Transverse colon (tissue), 4 donors: ENCODE measurements around the gene MBD3L4. TPM values are rescaled to one million over a fixed set of nuclear protein-coding genes. Genes with fewer than 3 reads are reported as not detected.
A peak's percentile ranks its signal among the peaks of the same experiment; 100 is the strongest.

Experiments used
- DNase-seq: peaks from one replicate; pipeline ENCODE4 v3.0.0-alpha.2; 2019
- H3K27ac ChIP-seq, 4 donors: fragments of 200-600 bp; sonication (generic); 2 replicates each; pipeline ENCODE4 v1.5.1; 2016 to 2018; ENCODE audit warnings: inconsistent platforms in 4 of 4
- H3K27me3 ChIP-seq: fragments of 200-600 bp; sonication (generic); 2 replicates; pipeline ENCODE4 v1.5.1; 2017; ENCODE audit warnings: inconsistent platforms
- H3K36me3 ChIP-seq, 4 donors: fragments of 200-600 bp; sonication (generic); 2 replicates each; pipeline ENCODE4 v1.5.1; 2017 to 2019; ENCODE audit warnings: inconsistent platforms in 4 of 4
- H3K4me1 ChIP-seq, 4 donors: fragments of 200-600 bp; sonication (generic); 2 replicates each; pipeline ENCODE4 v1.5.1; 2017 to 2020; ENCODE audit warnings: inconsistent platforms in 4 of 4
- H3K4me3 ChIP-seq, 4 donors: fragments of 200-600 bp; sonication (generic); 1 replicate in 1 of 4; 2 replicates in 3 of 4; pipeline versions ENCODE4 v1.5.1 to v1.6.1; 2017 to 2019; ENCODE audit warnings: inconsistent platforms in 4 of 4
- H3K9me3 ChIP-seq, 2 donors: fragments of 200-600 bp; sonication (generic); 2 replicates each; pipeline ENCODE4 v1.5.1; 2017 to 2019; ENCODE audit warnings: inconsistent platforms in 2 of 2
- CTCF ChIP-seq, 5 experiments: fragments of 200-600 bp in 3 of 5; fragments of 450-650 bp in 2 of 5; sonication (generic) in 3 of 5; IDR thresholded peaks; 1 replicate in 2 of 5; 2 replicates in 3 of 5; pipeline ENCODE4 v1.5.1; 2016 to 2017; ENCODE audit warnings: antibody characterized with exemption in 5 of 5, inconsistent platforms in 3 of 5, mild to moderate bottlenecking in 2 of 5, moderate library complexity in 1 of 5
- EP300 ChIP-seq: sonication (generic); formaldehyde crosslinking; IDR thresholded peaks from one replicate; pipeline ENCODE4 v1.6.1; 2017; ENCODE audit warnings: antibody characterized with exemption, low read depth
- POLR2A ChIP-seq: fragments of 450-650 bp; IDR thresholded peaks from one replicate; pipeline ENCODE4 v1.6.1; 2016; ENCODE audit warnings: antibody characterized with exemption, mild to moderate bottlenecking, moderate library complexity
- POLR2AphosphoS5 ChIP-seq, 3 donors: sonication (generic); formaldehyde crosslinking; IDR thresholded peaks; one replicate each; pipeline ENCODE4 v1.6.1; 2016; ENCODE audit warnings: antibody characterized with exemption in 3 of 3
- WGBS, 2 donors: methylation state at CpG; one replicate each; pipeline ENCODE4 v1.1.5; 2018; ENCODE audit warnings: low coverage in 1 of 2; 5-methylcytosine and 5-hydroxymethylcytosine counted together
- in situ Hi-C, 4 donors: fragments of 200-750 bp; cut with MboI; loops; one replicate each; pipeline versions ENCODE4 v1.15.0 to v1.15.1; 2017; ENCODE audit warnings: low sequenced_read_pairs in 3 of 4, low pct_ligation_motif_present in 1 of 4, low pct_unique_long_range_greater_than_20kb in 1 of 4
- intact Hi-C: fragments of 100-400 bp; cut with DNase I; formaldehyde crosslinking; loops from one replicate; pipeline ENCODE4 v1.15.1; 2023; ENCODE audit warnings: low total_unique reads
- total RNA-seq, 4 donors: library from RNA; depleted of rRNA; stranded (reverse); fragments of >200 nt; gene quantifications; one replicate each; pipeline ENCODE4 v1.1.0, GENCODE V29; 2016

Gene MBD3L4
- total RNA-seq, 4 donors from 2014 or later = not detected

DNA sequence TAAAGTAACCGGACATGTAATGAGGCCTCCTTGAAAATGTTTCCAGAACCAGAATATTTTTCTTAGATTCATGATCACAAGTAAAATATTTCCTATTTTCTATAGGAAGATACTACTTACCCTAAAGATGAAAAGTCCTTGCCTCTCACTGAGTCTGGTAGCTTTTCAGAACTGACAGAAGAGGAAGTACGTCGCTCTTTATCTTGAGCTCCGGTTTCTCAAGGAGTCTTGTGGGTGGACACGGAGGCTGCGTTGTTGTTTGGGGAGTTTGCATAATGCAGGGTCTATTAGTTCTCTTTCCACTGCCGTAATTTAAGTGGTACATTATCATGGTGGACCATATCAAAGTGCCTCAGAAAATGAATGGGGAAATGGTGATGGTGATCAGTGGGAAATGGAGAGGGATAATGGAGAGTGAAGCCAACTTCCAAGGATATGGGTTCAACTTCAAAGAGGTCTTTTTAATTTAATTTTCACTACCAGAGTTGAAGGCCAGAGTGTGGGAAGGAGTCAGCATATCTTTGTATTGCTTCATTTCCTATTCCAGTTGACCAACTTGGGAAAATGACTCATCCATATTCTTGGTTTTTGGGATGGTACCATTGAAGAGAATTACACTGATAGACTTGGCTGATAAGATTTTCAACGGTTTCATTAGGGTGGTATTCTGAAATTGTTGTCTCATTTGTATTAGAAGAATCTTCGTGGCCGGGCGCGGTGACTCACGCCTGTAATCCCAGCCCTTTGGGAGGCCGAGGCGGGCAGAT is 42.1 kb downstream of the MBD3L4 start:
- WGBS, 2 donors = 81 to 85% methylated on average over 8 to 15 of the region's 15 CpGs
- intact Hi-C loops = no loop called here
- H3K27me3 ChIP-seq = peaks cover 7% of the 10 kb centered on the region
- H3K27ac ChIP-seq = no peak overlapping the region
- in situ Hi-C loops = no loop called here
- no peaks in the 10 kb centered on the region for H3K4me1 ChIP-seq
- H3K9me3 ChIP-seq = no peaks in the 10 kb centered on the region
- H3K36me3 ChIP-seq = no peaks in the 10 kb centered on the region
- DNase-seq = no peak
- no peak overlapping the region for H3K4me3 ChIP-seq
- TF ChIP-seq EP300 (no peak), CTCF (IDR thresholded peaks at IDR 0.05) (no peak), POLR2A (peak; percentile 10)

GRCh38 chr19:6996810-6997209 is 43.2 kb downstream of the MBD3L4 start:
- H3K4me1 ChIP-seq = no peaks in the 10 kb centered on the region
- no peaks in the 10 kb centered on the region for H3K27me3 ChIP-seq
- no peak for TF ChIP-seq EP300
- no peak for TF ChIP-seq POLR2A
- TF ChIP-seq CTCF (IDR thresholded peaks at IDR 0.05) = no peak
- TF ChIP-seq POLR2AphosphoS5 (IDR thresholded peaks at IDR 0.05) = no peak
- no peaks in the 10 kb centered on the region for H3K36me3 ChIP-seq
- H3K4me3 ChIP-seq = no peak overlapping the region
- H3K9me3 ChIP-seq = no peaks in the 10 kb centered on the region
- intact Hi-C loops = no loop called here
- DNase-seq = no peak
- 51 to 67% methylated on average over 4 of the region's 4 CpGs for WGBS, 2 donors
- in situ Hi-C loops = no loop called here
- no peak overlapping the region for H3K27ac ChIP-seq

- intact Hi-C loops (no loop called here), in situ Hi-C loops (no loop called here)
- no peak overlapping the region for H3K27ac ChIP-seq
- no peaks in the 10 kb centered on the region for H3K36me3 ChIP-seq
- DNase-seq = no peak
- no peaks in the 10 kb centered on the region for H3K9me3 ChIP-seq
- no peaks in the 10 kb centered on the region for H3K27me3 ChIP-seq
- no peaks in the 10 kb centered on the region for H3K4me1 ChIP-seq
- TF ChIP-seq POLR2AphosphoS5 (IDR thresholded peaks at IDR 0.05) = no peak
- TF ChIP-seq EP300 = no peak
- no peak for TF ChIP-seq POLR2A
- TF ChIP-seq CTCF (IDR thresholded peaks at IDR 0.05) = no peak
- WGBS, 2 donors = 47 to 50% methylated on average over 1 of the region's 1 CpG
- H3K4me3 ChIP-seq = no peak overlapping the region
Observed at GRCh38 chr19:6995054-6995453, 44.9 kb downstream of the MBD3L4 start.

DNA sequence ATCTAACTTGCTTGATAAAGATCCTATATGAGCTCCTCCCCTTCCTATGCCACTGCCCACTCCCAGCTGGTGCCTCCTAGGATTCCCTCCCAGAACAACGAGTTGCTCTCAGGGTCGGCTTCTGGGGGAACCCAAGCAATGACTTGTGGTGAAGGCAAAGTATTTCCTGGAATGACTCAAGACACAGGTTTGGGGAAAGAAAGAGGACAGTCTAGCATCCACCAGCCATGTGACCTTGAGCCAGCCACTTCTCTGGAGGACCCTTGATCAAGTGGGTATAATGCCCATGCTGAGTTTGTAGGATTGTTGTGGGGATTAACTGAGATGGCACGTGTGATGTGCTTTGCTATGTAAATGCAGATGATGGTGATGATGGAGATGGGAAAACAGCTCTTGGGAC is 51.7 kb downstream of the MBD3L4 start:
- H3K27me3 ChIP-seq = no peaks in the 10 kb centered on the region
- WGBS, 2 donors = 17 to 43% methylated on average over 1 to 3 of the region's 3 CpGs
- no peak for TF ChIP-seq POLR2A
- TF ChIP-seq POLR2AphosphoS5 (IDR thresholded peaks at IDR 0.05) = no peak
- no peak for TF ChIP-seq CTCF (IDR thresholded peaks at IDR 0.05)
- no peak for TF ChIP-seq EP300
- H3K27ac ChIP-seq = no peak overlapping the region
- H3K9me3 ChIP-seq = peaks cover 0 to 3% of the 10 kb centered on the region in 2 donors
- H3K36me3 ChIP-seq = no peaks in the 10 kb centered on the region
- intact Hi-C loops = no loop called here
- in situ Hi-C loops = no loop called here
- no peak overlapping the region for H3K4me3 ChIP-seq
- no peak for DNase-seq
- H3K4me1 ChIP-seq = no peaks in the 10 kb centered on the region
